IPS-NIHi7 (cell line): Measurements from ENCODE around the gene SV2B.

ENCODE experiments used
- DNase-seq: peaks from one replicate; pipeline ENCODE4 v3.0.0; 2012; ENCODE audit warnings: mixed read lengths; ENCODE audit errors: extremely low spot score

SV2B gene

DNA sequence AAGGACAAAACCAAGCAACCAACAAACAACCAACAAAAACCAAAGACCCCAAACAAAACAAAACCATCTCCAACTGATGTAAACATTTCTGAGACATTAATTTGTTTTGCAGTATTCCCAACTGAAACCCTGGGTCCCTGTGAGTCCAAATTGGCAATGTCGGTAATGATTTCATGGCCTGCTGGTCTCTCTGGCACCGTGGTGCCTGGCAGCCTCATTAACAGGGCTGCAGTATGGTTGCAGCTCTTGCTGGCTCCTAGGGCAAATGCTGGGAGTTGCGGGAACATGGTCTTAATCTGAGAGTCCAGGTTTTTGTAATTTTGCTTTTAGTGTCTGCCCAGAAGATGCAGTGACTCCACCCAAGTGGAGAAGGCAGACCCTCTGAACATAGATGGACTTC, 128.3 kb downstream of the SV2B start:
- DNase-seq = no peak

DNA sequence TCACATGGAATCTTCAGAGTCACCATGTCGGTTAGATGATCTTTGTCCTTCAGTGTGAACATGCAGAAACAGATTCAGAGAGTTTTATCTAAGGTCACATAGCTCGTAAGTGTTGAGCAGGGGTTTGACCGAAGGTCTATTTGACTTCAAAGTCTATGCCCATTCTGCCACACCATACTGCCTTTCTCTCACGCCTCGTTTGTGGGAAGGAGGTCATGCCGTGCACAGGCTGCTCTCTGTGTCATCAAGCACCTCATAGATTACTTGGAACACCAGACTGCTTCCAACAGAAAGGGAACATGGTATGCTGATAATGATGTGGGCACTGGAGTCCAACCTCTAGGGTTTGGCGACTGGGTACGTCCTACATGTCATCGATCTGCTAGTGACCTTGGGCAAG, 128.8 kb downstream of the SV2B start:
- DNase-seq = no peak

- DNase-seq = no peak
These were observed 131.6 kb downstream of the SV2B start for GRCh38 chr15:91231703-91232102.

- DNase-seq = no peak
These were observed 134.7 kb downstream of the SV2B start for GRCh38 chr15:91234759-91235158.

- DNase-seq = no peak
These were observed 135.3 kb downstream of the SV2B start for GRCh38 chr15:91235376-91235775.

DNA sequence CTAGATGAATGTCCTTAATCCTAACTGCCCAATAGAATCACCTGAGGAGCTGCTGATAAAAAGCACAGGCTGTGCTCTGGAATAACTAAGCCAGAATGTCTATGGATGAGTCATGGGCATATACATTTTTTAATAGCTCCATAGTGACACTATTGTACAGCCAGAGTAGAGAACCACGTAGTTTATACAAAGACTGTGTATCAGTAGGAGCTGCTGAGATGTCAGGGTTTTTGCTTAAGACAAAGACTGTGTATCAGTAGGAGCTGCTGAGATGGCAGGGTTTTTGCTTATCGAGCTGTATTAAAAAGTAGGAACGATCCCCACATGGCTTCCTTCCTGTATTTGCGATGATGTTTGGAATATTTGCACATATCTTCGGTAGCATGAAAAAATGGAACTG, 137.4 kb downstream of the SV2B start:
- no peak for DNase-seq

DNA sequence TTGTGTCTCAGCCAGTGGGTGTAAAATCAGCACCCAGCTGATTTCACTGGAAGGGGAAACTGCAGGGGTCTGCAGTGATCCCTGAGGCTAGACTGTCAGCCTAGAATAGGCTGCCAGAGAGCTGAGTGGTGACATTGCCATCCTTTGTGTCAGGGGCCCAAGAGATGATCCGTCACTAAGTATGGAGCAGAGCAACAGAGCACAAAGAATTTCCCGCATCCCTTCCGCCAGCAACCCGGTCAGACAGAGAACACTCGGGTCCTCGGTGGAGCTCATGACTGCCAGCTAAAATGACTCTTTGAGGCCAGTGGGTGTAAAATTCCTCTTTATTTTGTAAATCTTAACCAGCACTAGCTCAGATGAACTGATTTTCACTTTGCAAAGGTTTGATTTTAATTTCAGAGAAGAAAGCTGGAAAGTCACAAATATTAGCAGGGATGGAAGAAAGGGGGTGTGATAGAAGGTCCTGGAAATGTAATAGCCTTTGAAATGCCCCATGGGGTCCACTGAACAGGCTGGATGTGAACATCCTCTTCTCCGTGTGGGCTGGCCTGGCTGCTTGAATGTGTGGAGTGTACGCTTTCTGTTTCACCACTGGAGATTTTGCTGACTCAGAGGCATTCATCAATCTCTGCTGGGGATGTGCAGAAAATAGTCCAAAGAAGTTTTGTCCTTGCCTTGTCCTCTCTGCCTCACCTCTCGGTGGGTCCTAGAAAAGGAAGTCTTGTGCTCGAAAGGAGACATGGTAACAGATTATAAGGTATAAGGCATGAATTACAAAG, 138.8 kb downstream of the SV2B start:
- no peak for DNase-seq

DNA sequence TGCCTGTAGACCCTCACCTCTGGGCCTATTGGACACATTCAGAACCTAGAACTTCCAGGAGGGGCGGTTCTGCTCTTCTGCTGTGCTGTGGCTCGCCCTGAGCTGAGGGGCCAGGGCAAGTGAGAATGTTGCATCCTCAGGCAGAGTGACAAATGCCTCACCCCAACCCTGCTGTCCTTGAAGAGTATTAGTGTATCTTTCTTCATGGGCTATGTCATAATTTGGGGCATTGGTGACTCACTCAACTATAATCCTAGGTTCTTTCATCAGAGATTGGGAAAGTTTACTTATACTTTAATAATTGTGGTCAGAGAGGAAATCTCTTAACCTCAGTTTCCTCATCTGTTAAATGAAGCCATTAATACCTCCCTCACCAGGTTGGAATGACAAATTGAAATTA, 143.8 kb downstream of the SV2B start:
- DNase-seq = no peak

GRCh38 chr15:91244919-91245318, 144.9 kb downstream of the SV2B start:
- DNase-seq = no peak

GRCh38 chr15:91246998-91247397, 146.9 kb downstream of the SV2B start:
- no peak for DNase-seq

DNA sequence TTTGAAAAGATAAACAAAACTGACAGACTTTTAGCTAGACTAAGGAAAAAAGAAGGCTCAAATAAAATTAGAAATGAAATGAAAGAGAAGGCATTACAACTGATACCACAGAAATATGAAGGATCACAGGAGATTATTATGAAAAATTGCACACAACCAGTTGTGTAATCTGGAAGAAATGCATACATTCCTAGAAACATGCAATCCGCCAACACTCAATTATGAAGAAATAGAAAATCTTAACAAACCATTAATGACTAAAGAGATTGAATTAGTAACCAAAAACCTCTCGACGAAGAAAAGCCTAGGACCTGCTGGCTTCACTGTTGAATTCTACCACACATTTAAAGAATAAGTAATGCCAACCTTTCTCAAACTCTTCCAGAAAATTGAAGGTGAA, 149.5 kb downstream of the SV2B start:
- no peak for DNase-seq

DNA sequence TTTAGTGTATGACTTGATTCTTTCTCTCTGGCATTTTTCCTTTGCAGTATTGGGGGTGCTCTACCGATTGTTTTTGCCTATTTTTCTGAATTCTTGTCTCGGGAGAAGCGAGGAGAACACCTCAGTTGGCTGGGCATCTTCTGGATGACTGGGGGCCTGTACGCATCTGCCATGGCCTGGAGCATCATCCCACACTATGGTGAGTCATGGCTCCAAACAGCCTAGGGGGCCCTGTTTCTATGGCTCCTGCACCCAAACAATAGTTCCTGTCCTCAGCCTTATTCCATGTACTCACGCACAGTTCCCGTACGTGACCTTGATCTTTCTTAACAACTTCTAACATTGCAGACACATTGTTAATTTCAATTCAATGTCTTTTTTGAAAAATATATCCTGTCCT, 152.3 kb downstream of the SV2B start:
- DNase-seq = no peak

DNA sequence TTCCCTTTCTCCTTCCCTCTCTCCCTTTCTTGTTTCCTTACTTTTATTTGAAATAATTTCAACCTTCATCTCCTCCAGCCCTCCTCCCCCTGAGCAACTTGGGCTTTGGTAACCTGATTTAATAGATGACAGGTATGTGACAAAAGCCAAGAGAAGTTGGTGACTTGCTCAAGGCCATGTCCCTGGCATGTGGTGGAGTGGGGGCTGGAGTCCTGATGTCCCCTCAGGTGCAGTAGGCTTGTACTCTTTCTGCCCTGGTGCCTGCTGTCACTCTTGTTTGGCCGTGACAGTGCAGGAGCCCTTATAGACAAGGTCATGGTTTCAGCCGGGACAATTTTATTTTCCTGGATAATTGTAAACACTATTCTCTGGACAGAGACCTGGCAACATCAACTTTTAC, 152.7 kb downstream of the SV2B start:
- DNase-seq = no peak

GRCh38 chr15:91253605-91254004, 153.5 kb downstream of the SV2B start:
- no peak for DNase-seq

- DNase-seq = no peak
These were observed 154.7 kb downstream of the SV2B start for GRCh38 chr15:91254766-91255165.

DNA sequence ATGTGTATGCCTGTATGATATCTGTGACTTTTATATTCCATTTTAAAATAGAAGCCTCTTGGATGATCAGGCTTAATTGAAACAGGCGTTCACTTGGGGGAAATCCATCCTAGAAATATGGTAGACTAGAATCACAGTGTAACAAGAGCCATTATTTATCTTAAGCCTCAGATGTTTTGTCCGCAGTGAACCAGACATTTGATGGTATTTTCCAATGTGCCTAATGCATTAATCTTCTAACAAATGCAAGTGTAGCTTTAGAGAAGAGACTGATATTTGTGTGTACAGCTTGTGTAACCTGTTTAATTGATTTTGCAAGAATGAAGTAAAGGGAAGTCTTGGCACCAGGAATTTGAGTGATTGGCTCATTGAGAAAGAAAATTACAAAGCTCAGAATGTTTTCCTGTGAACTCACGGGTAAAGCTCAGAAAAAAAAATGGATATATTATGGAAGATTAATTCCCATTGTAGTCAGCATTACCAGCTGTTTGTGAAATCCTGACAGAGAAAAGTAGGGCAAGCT, 155.7 kb downstream of the SV2B start:
- DNase-seq = no peak

DNA sequence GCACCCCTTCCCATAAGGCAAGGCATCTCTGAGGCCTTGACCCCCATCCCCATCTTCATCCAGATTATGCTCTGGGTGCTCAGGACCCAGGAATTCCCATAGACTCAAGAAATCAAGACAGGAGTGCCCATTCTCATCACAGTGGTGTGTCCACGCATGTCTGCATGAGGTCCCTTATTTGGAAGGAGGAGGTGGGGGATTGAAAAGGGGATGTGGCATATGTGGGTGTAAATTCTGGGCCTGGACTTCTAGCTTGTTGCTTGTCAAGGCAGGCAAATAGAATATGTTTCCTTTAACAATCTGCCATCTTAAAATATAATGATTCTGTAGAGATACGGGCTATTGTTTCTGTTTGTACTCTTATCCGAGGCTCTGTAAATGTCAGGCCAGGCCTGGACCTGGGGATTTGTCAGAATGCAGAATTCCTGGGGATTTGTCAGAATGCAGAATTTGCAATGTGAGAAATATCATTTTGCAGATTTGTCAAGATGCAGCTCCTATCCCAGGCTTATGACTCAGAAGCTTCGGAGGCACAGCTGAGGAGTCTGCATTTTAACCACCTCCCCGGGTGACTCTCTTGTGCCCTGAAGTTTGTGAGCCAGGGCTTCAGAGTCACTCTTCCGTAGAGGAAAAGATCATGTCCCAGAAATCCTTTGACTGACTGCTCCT, 157.8 kb downstream of the SV2B start:
- no peak for DNase-seq

- peak; percentile 62 for DNase-seq
These were observed 158.3 kb downstream of the SV2B start for GRCh38 chr15:91258415-91258759.

GRCh38 chr15:91259077-91259476, 159.0 kb downstream of the SV2B start:
- DNase-seq = no peak

- DNase-seq = no peak
These were observed 161.3 kb downstream of the SV2B start for GRCh38 chr15:91261345-91261744.

DNA sequence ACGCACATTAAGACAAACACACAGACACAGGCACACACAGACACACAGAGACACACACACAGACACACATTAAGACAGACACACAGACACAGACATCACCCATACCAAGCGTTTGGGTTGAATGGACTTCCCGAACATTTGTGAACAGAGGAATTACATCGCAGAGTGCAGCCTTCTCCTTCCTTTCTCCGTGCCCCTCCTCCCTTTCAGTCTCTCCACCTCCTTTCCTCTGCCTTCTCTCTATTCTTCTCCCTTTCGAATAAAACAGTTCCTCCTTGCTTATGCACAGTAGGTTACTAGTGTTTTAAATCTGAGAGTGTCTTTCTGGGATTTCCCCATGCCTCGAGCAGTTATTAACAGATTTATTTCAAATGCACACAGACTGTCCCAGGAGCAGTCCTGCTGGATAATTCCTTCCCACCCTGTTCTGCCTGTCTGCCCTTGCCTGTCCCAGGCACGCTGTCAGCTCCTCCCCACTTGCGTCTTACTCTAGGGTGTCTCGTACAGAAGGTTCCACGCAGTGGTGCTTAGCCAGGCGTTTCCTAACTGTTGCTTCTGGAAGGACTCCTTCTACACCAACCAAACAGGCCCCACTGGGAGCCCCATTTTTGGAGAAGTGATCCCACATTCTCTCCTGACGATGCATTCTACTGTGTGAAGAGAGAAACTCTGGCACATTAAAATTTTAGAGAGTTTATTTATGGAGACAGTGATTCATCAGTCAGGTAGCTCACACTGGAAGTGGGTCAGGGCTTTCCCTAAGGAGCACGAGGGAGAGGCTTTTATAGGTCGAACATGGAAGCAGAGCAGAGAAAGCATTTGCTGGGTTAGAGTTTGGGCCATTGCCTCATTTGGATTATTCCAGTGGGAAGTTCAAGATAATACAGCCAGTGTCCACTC, 163.8 kb downstream of the SV2B start:
- no peak for DNase-seq

DNA sequence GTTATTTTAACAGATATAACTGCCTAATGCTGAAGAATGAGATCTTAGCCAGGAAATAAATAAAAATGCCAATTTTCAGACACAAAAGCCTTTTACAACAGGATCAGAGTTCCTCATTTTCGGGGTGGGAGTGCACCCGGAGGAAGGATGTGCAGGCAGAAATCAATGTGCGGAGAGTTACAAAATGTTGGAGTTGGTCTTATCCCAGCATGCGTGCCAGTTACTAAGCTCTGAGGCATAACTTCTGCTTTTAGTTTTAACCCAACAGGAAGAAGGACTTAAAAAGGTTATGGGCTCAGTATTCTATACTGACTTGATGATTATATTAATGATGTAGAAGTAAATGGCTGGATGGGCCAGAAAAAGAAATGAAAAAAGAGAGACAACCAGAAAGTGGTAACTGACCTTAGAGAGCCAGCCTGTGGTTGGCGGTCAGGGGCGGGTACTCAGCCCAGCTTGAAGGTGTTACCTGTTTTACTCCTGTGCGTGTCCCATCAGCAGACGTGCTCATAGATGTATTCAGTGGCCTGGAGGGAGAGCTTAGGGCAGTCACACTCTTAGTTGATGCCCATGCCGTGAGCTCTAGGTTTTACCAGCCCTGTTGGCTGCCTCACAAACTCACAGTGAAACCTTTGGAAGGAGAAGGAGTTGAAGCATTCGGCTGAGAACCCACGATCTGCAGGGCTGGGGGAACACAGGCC, 164.7 kb downstream of the SV2B start:
- no peak for DNase-seq
